Mesodermal cell (in vitro differentiated cells): ENCODE data around the gene C1QL2. TPM values are rescaled to one million over a fixed set of nuclear protein-coding genes. Genes with fewer than 3 reads are reported as not detected.

ENCODE experiments used
- H3K27ac ChIP-seq: 2 replicates; pipeline ENCODE4 v1.7.0; 2013; ENCODE audit warnings: mild to moderate bottlenecking, low read depth, low read length, moderate library complexity; ENCODE audit not compliant: severe bottlenecking
- H3K36me3 ChIP-seq: 2 replicates; pipeline ENCODE4 v1.7.1; 2013; ENCODE audit warnings: mild to moderate bottlenecking, low read length, moderate library complexity; ENCODE audit not compliant: control insufficient read depth, insufficient read depth
- H3K4me1 ChIP-seq: one replicate; pipeline ENCODE4 v1.7.1; 2013; ENCODE audit warnings: mild to moderate bottlenecking, low read length; ENCODE audit not compliant: insufficient read depth, control insufficient read depth, poor library complexity, severe bottlenecking
- H3K4me3 ChIP-seq: 2 replicates; pipeline ENCODE4 v1.7.0; 2013; ENCODE audit warnings: low read length, control low read depth, mild to moderate bottlenecking; ENCODE audit not compliant: insufficient read depth, poor library complexity, severe bottlenecking; ENCODE audit errors: extremely low read depth
- H3K9me3 ChIP-seq: 2 replicates; pipeline ENCODE4 v1.7.1; 2013; ENCODE audit warnings: mild to moderate bottlenecking, low read length, moderate library complexity; ENCODE audit not compliant: control insufficient read depth
- WGBS, 2 experiments: methylation state at CpG; one replicate each; pipeline ENCODE4 v1.1.5; 2013; ENCODE audit warnings: missing lambda C conversion rate in 2 of 2; ENCODE audit not compliant: insufficient coverage in 2 of 2; 5-methylcytosine and 5-hydroxymethylcytosine counted together
- polyA plus RNA-seq, 2 experiments: library from polyadenylated mRNA; stranded (reverse); fragments of 50-300 nt; gene quantifications; one replicate each; pipeline ENCODE4 v1.2.3, GENCODE V29; 2013

C1QL2 gene
- not detected for polyA plus RNA-seq (2013, experiment 1 of 2)
- not detected for polyA plus RNA-seq (2013, experiment 2 of 2)

DNA sequence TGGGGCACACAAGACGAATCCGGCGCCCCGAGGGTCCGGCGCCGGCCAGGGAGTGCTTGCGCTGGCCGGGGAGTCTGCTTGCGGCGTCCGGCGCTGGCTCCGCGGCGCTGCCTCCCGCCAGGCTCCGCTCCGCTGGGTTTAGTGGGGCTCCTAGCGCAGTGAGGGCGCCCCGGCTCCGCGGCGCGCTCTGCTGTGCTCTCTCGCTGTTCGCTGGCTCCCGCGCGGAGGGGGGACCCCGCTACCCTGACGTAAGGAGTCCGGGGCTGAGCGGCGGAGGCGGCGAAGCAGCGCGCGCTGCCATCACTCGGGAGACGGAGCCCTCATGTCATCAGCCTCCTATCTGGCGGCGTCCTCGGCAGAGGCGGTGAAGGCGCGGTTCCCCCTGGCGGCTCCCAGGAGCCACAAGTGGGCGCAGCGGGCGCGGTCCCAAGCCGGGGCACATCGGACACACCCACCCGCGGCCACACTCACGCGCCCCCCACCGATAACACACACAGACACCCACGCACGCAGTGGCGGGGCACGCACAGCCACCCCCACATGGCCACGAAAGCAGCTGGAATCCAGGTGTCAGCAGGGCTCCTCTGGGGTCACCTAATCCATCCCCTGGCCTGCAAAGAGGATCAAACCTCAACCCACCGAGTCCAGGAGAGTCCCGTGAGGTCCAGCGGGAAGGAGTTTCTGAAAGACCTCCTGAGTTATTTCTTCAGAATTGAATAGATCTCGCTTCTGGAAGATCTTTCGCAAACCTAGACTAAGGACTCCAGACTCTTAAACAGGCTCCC lies at the start of gene C1QL2:
Gene C1QL2 (minus strand): TSS at position 189 of the 785 bp plus-strand sequence. CDS start 482 bp downstream, outside the sequence.
- H3K9me3 ChIP-seq: no peaks in the 10 kb centered on the region
- no peaks in the 10 kb centered on the region for H3K36me3 ChIP-seq
- WGBS, 2 experiments: 3 to 7% methylated on average over 54 to 56 of the region's 71 CpGs
- H3K4me1 ChIP-seq: peaks cover 18% of the 10 kb centered on the region
- peak within 1 kb of the TSS; percentile 5 for H3K4me3 ChIP-seq
- H3K27ac ChIP-seq: no peak within 1 kb of the TSS

DNA sequence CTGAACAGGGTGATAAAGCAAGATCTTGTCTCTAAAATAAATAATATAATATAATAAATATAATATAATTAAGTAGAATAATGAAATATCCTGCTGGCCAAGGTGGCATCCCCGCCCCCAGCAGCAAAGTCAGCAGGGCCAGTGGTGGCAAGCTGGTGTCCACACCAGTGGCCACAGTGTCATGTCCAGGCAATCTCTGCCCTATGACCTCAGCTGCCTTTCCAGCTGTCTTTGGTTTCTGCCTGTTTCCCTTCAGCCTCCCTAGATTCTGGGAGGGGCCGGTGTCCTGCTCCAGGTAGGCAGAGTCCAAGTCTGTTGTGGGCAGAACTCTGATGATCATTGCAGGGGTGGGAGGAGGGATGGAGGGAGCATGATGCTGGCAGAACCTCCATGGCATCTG lies 48.9 kb upstream of the C1QL2 start:
- whole genome bisulfite sequencing, 2 experiments: 75 to 92% methylated on average over 1 to 2 of the region's 2 CpGs
- Histone ChIP-seq H3K27ac (no peak overlapping the region), H3K9me3 (no peaks in the 10 kb centered on the region), H3K4me3 (no peak overlapping the region), H3K36me3 (no peaks in the 10 kb centered on the region), H3K4me1 (no peaks in the 10 kb centered on the region)

DNA sequence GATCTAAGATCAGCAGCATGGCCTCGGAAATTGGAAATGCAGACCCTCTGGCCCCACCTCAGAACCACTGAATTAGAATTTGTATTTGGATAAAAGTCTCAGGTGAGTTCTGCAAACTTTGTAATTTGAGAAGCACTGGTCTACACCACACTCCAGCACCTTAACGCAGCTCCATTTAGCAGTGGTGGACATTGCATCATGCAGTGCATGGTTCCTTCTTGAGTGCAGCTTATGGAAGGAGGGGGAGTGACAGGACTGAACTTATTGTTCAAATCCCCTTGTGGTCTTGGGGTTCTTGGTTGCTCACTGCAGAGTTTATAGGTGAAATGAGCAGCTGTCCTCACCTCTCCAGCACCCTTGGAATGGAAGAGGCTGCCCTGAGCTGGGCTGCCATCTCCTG lies 47.6 kb upstream of the C1QL2 start:
- no peak overlapping the region for H3K4me3 ChIP-seq

DNA sequence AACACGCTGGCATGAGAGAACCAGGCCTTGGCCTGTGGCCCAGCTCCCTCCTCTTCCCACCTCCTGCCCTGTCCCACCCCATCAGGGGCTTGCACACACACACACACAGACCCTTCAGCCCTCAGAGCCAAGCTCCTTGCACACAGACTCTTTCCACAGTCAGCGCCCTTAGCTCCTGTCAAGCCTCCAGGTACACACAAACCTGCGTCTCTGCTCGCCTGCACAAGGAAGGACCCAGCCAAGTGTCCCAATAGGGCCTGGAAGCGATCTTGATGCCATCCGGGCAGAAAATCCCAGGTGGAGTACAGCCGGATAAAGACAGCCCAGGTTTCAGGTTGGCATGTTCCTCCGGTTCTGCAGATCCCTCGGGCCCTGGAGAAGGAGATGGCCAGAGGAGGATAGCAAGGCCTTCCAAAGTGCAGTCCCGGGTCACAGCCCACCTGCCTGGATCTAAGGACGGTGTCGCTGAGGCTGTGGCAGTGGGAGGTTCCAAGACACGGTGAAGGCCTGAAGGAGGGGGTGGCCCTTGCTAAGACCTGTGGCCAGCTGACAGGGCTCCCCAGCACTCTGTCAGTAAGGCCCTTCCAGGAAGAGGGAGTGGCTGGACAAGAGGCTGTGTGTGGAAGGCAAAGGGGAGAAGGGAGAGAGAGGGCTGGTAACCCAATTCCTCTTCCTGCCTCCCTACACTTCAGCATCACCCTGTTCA lies 46.6 kb upstream of the C1QL2 start:
- no peaks in the 10 kb centered on the region for H3K4me1 ChIP-seq
- 86% methylated on average over 12 to 13 of the region's 13 CpGs for WGBS, 2 experiments
- no peak overlapping the region for H3K27ac ChIP-seq
- no peaks in the 10 kb centered on the region for H3K36me3 ChIP-seq
- no peaks in the 10 kb centered on the region for H3K9me3 ChIP-seq
- no peak overlapping the region for H3K4me3 ChIP-seq

More for the DNA sequence above, 47.6 kb upstream of the C1QL2 start:
- H3K27ac ChIP-seq: no peak overlapping the region
- no peaks in the 10 kb centered on the region for H3K9me3 ChIP-seq
- 100% methylated on average over 1 of the region's 2 CpGs; no CpG with 5 or more reads in 1 of the 2 experiments for WGBS, 2 experiments
- H3K36me3 ChIP-seq: no peaks in the 10 kb centered on the region
- H3K4me1 ChIP-seq: no peaks in the 10 kb centered on the region

GRCh38 chr2:119204525-119204924 lies 46.0 kb upstream of the C1QL2 start:
- no peaks in the 10 kb centered on the region for H3K4me1 ChIP-seq
- no peaks in the 10 kb centered on the region for H3K36me3 ChIP-seq
- no peak overlapping the region for H3K4me3 ChIP-seq
- no peak overlapping the region for H3K27ac ChIP-seq
- WGBS, 2 experiments: 84 to 90% methylated on average over 6 of the region's 6 CpGs
- no peaks in the 10 kb centered on the region for H3K9me3 ChIP-seq

DNA sequence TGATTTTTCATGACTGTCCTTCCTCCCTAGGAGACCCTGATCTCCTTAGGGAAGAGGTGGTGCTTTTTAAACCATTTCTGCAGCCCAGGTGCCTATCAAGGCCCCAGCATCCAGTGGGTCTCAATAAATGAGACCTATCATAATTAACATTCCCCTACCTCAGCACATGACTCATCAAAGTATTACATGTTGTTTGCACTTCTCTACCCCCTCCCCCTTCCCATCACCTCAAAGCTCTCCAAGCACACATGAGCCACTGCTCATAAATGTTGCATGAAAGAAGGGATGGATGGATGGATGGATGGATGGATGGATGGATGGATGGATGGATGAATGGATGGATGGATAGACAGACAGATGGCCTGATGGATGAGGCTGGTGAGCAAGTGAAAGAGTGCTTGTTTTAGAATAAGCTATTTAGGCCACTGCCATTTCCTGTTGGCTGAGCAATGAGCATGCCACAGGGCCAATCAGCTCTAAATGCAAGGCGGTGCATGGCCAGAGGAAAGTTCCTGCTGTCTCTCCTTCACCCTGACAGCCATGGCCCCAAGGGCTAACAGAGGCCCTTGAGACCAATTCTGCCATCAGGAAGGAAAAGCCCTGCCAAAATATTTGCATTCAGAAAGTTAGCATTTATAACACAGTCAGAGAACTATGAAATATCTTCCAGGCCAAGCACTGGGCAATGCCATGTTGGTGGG lies 44.2 kb upstream of the C1QL2 start:
- Histone ChIP-seq H3K4me3 (no peak overlapping the region), H3K27ac (no peak overlapping the region), H3K4me1 (peaks cover 14% of the 10 kb centered on the region), H3K36me3 (no peaks in the 10 kb centered on the region), H3K9me3 (no peaks in the 10 kb centered on the region)
- WGBS, 2 experiments: 88 to 100% methylated on average over 1 of the region's 1 CpG

- Histone ChIP-seq H3K36me3 (no peaks in the 10 kb centered on the region), H3K4me1 (peaks cover 23% of the 10 kb centered on the region), H3K27ac (no peak overlapping the region), H3K4me3 (no peak overlapping the region), H3K9me3 (no peaks in the 10 kb centered on the region)
- WGBS, 2 experiments: 85 to 96% methylated on average over 2 to 3 of the region's 5 CpGs
Measured at GRCh38 chr2:119201815-119202214, 43.3 kb upstream of the C1QL2 start.

DNA sequence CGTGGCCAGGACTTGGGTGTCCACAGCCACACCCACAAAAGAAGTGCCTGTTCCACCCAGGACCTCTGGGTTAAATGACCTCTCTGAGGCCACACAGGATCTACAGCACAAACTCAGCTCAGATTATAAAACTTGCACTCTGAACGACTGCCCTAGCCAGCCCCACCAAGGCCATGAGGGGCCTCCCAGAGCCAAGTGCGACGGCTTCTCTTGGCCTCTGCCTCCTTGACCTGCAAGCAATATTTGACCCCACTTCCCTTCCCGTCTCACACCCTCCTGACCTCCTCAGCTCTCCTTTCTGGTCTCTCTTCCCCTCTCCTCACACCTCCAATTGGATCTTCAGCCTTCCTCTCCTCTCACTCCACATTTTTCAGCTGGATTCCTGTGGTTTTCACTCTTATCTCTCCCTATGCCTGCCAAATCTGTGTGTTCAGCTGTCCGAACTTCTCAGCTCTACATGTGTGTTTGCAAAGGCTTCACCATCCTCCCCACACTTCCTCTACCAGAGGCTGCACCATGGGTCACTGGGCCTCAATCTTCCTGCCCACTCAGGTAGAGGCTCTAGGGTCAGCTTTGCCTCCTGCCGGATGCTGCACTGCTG lies 39.8 kb upstream of the C1QL2 start:
- H3K36me3 ChIP-seq: no peaks in the 10 kb centered on the region
- 82 to 85% methylated on average over 4 to 7 of the region's 7 CpGs for WGBS, 2 experiments
- no peak overlapping the region for H3K4me3 ChIP-seq
- peaks cover 31% of the 10 kb centered on the region for H3K4me1 ChIP-seq
- no peaks in the 10 kb centered on the region for H3K9me3 ChIP-seq
- no peak overlapping the region for H3K27ac ChIP-seq

GRCh38 chr2:119197529-119198239 lies 39.1 kb upstream of the C1QL2 start:
- peaks cover 31% of the 10 kb centered on the region for H3K4me1 ChIP-seq
- H3K4me3 ChIP-seq: no peak overlapping the region
- H3K36me3 ChIP-seq: no peaks in the 10 kb centered on the region
- 89 to 91% methylated on average over 7 of the region's 10 CpGs for WGBS, 2 experiments
- H3K9me3 ChIP-seq: no peaks in the 10 kb centered on the region
- no peak overlapping the region for H3K27ac ChIP-seq

DNA sequence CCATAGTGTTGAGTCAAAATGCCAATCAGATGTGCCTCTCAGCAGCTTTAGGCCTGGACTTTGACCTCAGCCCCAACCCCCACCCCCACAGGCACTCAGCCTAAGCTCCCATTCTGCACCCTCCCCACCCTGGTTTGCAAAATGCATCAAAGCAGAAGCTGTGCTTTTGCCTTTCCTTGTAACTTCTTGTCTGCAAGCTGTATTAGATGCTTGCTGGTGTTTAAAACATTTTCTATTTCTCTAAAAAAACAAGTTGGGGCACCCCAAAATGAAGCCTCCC lies 38.5 kb upstream of the C1QL2 start:
- Histone ChIP-seq H3K27ac (peak overlapping the region; percentile 45), H3K36me3 (no peaks in the 10 kb centered on the region), H3K4me1 (peaks cover 31% of the 10 kb centered on the region), H3K4me3 (no peak overlapping the region), H3K9me3 (no peaks in the 10 kb centered on the region)
